ENCODE results near the gene MYO5B. TPM values are rescaled to one million over a fixed set of nuclear protein-coding genes. Genes with fewer than 3 reads are reported as not detected.

MYO5B gene
- total and polyA plus RNA-seq, 8 donors: 6.2 to 25.3 (median 12.6) TPM

GRCh38 chr18:49846361-49846662 is 348.6 kb downstream of the MYO5B start:
- DNase-seq: no peak
- H3K27me3 ChIP-seq: no peaks in the 10 kb centered on the region
- no peaks in the 10 kb centered on the region for H3K4me1 ChIP-seq
- H3K27ac ChIP-seq: no peak overlapping the region
- no peak for TF ChIP-seq CTCF (IDR thresholded peaks at IDR 0.05)
- no peak for ATAC-seq
- no peaks in the 10 kb centered on the region for H3K9me3 ChIP-seq
- 85 to 90% methylated on average over 5 of the region's 5 CpGs for WGBS, 2 donors
- H3K36me3 ChIP-seq: peaks cover 0 to 5% (median 0%) of the 10 kb centered on the region in 3 donors
- no peak overlapping the region for H3K4me3 ChIP-seq
- intact Hi-C loops (cut with DNase I): no loop called here
- no peak for FAIRE-seq

GRCh38 chr18:49845629-49846360 is 349.2 kb downstream of the MYO5B start:
- intact Hi-C loops (cut with DNase I): no loop called here
- Histone ChIP-seq H3K4me1 (no peaks in the 10 kb centered on the region), H3K36me3 (peaks cover 0 to 7% (median 0%) of the 10 kb centered on the region in 3 donors), H3K27me3 (no peaks in the 10 kb centered on the region), H3K4me3 (no peak overlapping the region), H3K9me3 (no peaks in the 10 kb centered on the region), H3K27ac (no peak overlapping the region)
- no peak for FAIRE-seq
- TF ChIP-seq CTCF (IDR thresholded peaks at IDR 0.05): no peak
- no peak for DNase-seq
- 82 to 87% methylated on average over 6 of the region's 6 CpGs for WGBS, 2 donors
- ATAC-seq: no peak

- H3K4me1 ChIP-seq: no peaks in the 10 kb centered on the region
- no peak overlapping the region for H3K27ac ChIP-seq
- H3K27me3 ChIP-seq: no peaks in the 10 kb centered on the region
- no peaks in the 10 kb centered on the region for H3K9me3 ChIP-seq
- TF ChIP-seq CTCF (IDR thresholded peaks at IDR 0.05): no peak
- WGBS, 2 donors: 95 to 97% methylated on average over 1 of the region's 1 CpG
- no peak overlapping the region for H3K4me3 ChIP-seq
- no peak for DNase-seq
- no peak for FAIRE-seq
- peaks cover 0 to 10% (median 0%) of the 10 kb centered on the region in 3 donors for H3K36me3 ChIP-seq
- intact Hi-C loops (cut with DNase I): no loop called here
- no peak for ATAC-seq
Measured at GRCh38 chr18:49844903-49845302, 350.0 kb downstream of the MYO5B start.

GRCh38 chr18:49843778-49844625 is 350.9 kb downstream of the MYO5B start:
- H3K4me1 ChIP-seq: no peaks in the 10 kb centered on the region
- DNase-seq (no peak), ATAC-seq (no peak), FAIRE-seq (no peak)
- 87 to 92% methylated on average over 6 of the region's 6 CpGs for WGBS, 2 donors
- no peak overlapping the region for H3K4me3 ChIP-seq
- H3K36me3 ChIP-seq: peaks cover 0 to 14% (median 0%) of the 10 kb centered on the region in 3 donors
- intact Hi-C loops (cut with DNase I): no loop called here
- no peaks in the 10 kb centered on the region for H3K9me3 ChIP-seq
- TF ChIP-seq CTCF (IDR thresholded peaks at IDR 0.05): no peak
- no peaks in the 10 kb centered on the region for H3K27me3 ChIP-seq
- no peak overlapping the region for H3K27ac ChIP-seq

GRCh38 chr18:49843131-49843530 is 351.8 kb downstream of the MYO5B start:
- no peak for TF ChIP-seq CTCF (IDR thresholded peaks at IDR 0.05)
- Histone ChIP-seq H3K27me3 (no peaks in the 10 kb centered on the region), H3K27ac (no peak overlapping the region), H3K4me1 (no peaks in the 10 kb centered on the region), H3K36me3 (peaks cover 0 to 14% (median 0%) of the 10 kb centered on the region in 3 donors), H3K9me3 (no peaks in the 10 kb centered on the region), H3K4me3 (no peak overlapping the region)
- FAIRE-seq (no peak), DNase-seq (no peak), ATAC-seq (no peak)
- WGBS, 2 donors: 90 to 94% methylated on average over 10 of the region's 10 CpGs
- intact Hi-C loops (cut with DNase I): no loop called here
